OCI-LY7 (cell line): Measurements from ENCODE around the gene OPTN. TPM values are rescaled to one million over a fixed set of nuclear protein-coding genes. Genes with fewer than 3 reads are reported as not detected.

Experiments used
- BruUV-seq: library from RNA; stranded (reverse); fragments of 400-500 nt; replicated peaks from 2 replicates; lab custom pipeline; 2021; lab: Mats Ljungman, UMichigan
- CTCF ChIA-PET: fragments of 300-600 bp; sonication (Branson Sonifier 250); formaldehyde crosslinking; loops from one replicate; lab custom pipeline; 2022; ENCODE audit warnings: antibody characterized with exemption; ENCODE audit not compliant: unreplicated experiment; lab: Charles Lee
- POLR2A ChIA-PET: fragments of 300-600 bp; sonication (Branson Sonifier 250); formaldehyde crosslinking; loops from one replicate; lab custom pipeline; 2022; ENCODE audit warnings: antibody characterized with exemption; lab: Charles Lee
- DNase-seq: peaks from one replicate; pipeline ENCODE4 v3.0.0-alpha.2; 2015; ENCODE audit warnings: low spot score
- H2AFZ ChIP-seq: fragments of 200-600 bp; sonication (generic), shearing (Covaris generic); 2 replicates; pipeline ENCODE4 v1.6.1; 2014; ENCODE audit warnings: mild to moderate bottlenecking, antibody characterized with exemption, low read length, moderate library complexity
- H3K27ac ChIP-seq: fragments of 200-600 bp; sonication (generic); 2 replicates; pipeline ENCODE4 v1.5.1; 2014; ENCODE audit warnings: mixed run types, low read depth, mild to moderate bottlenecking, moderate library complexity, low read length, inconsistent platforms; ENCODE audit not compliant: poor library complexity, severe bottlenecking
- H3K36me3 ChIP-seq: fragments of 200-600 bp; sonication (generic); 2 replicates; pipeline ENCODE4 v1.6.1; 2014; ENCODE audit warnings: mild to moderate bottlenecking, antibody characterized with exemption, low read length, moderate library complexity, mixed read lengths; ENCODE audit not compliant: insufficient read depth
- H3K4me1 ChIP-seq: fragments of 200-600 bp; sonication (generic); 2 replicates; pipeline ENCODE4 v1.5.1; 2014; ENCODE audit warnings: mild to moderate bottlenecking, low read length; ENCODE audit not compliant: insufficient read depth, poor library complexity, severe bottlenecking
- H3K4me2 ChIP-seq: fragments of 200-600 bp; sonication (generic); 2 replicates; pipeline ENCODE4 v1.6.1; 2014; ENCODE audit warnings: mild to moderate bottlenecking, low read length
- H3K4me3 ChIP-seq: fragments of 200-600 bp; sonication (generic); 2 replicates; pipeline ENCODE4 v1.5.1; 2014; ENCODE audit warnings: mild to moderate bottlenecking, low read depth, low read length; ENCODE audit not compliant: poor library complexity, severe bottlenecking
- H3K79me2 ChIP-seq: fragments of 200-600 bp; sonication (generic); 2 replicates; pipeline ENCODE4 v1.6.1; 2016; ENCODE audit warnings: low read depth, mild to moderate bottlenecking, low read length, moderate library complexity, mixed read lengths; ENCODE audit not compliant: insufficient read depth
- H3K9me2 ChIP-seq: fragments of 200-600 bp; sonication (generic); 2 replicates; pipeline ENCODE4 v1.6.1; 2016; ENCODE audit warnings: mild to moderate bottlenecking, low read length, mixed read lengths; ENCODE audit not compliant: insufficient read depth
- H3K9me3 ChIP-seq: fragments of 200-600 bp; sonication (generic); 2 replicates; pipeline ENCODE4 v1.6.1; 2014; ENCODE audit warnings: mild to moderate bottlenecking, mixed run types, low read length, mixed read lengths
- H4K20me1 ChIP-seq: fragments of 200-600 bp; sonication (generic); 2 replicates; pipeline ENCODE4 v1.6.1; 2014; ENCODE audit warnings: mild to moderate bottlenecking, antibody characterized with exemption, low read length, moderate library complexity, mixed read lengths; ENCODE audit not compliant: insufficient read depth
- CTCF ChIP-seq: fragments of 200-600 bp; sonication (generic); conservative IDR thresholded peaks from 2 replicates; pipeline ENCODE4 v1.5.1; 2014; ENCODE audit warnings: mild to moderate bottlenecking, antibody characterized with exemption, low read length, moderate library complexity, mixed read lengths
- EZH2phosphoT487 ChIP-seq: fragments of 200-600 bp; sonication (generic); IDR thresholded peaks from 2 replicates; pipeline ENCODE4 v1.6.1; 2018; ENCODE audit warnings: low read depth, borderline replicate concordance, mild to moderate bottlenecking, mixed run types, antibody characterized with exemption, low read length, moderate library complexity, mixed read lengths
- intact Hi-C: fragments of 100-400 bp; cut with micrococcal nuclease; formaldehyde crosslinking; loops from one replicate; pipeline ENCODE4 v1.10.0; 2022; ENCODE audit not compliant: unreplicated experiment
- total RNA-seq, 2 experiments: library from RNA; depleted of rRNA in 1 of 2; stranded (reverse); fragments of >200 nt in 1 of 2; shearing (Covaris generic) in 1 of 2; gene quantifications; 2 replicates each; pipeline ENCODE4 v1.2.3, GENCODE V29; 2014 to 2022

The OPTN gene
- total RNA-seq, 2 experiments from 2014 or later = 0.60 to 3.6 TPM

- POLR2A ChIA-PET = interaction anchor here (0.7 kb wide), 1 partner anchor 40 kb away, joined by 7 read pairs; no protein-coding TSS in a partner anchor
- H3K4me2 ChIP-seq = no peak overlapping the region
- intact Hi-C loops = no loop called here
- H3K79me2 ChIP-seq = no peaks in the 10 kb centered on the region
- H3K27ac ChIP-seq = no peak overlapping the region
- H3K4me1 ChIP-seq = peaks cover 6% of the 10 kb centered on the region
- H3K36me3 ChIP-seq = no peaks in the 10 kb centered on the region
- H3K9me3 ChIP-seq = no peaks in the 10 kb centered on the region
- H3K9me2 ChIP-seq = no peaks in the 10 kb centered on the region
- TF ChIP-seq EZH2phosphoT487 (no peak), CTCF (no peak)
- CTCF ChIA-PET = no interaction called here
- no peak overlapping the region for H3K4me3 ChIP-seq
- no peak for DNase-seq
- no TSS peak for BruUV-seq
- no peaks in the 10 kb centered on the region for H4K20me1 ChIP-seq
- H2AFZ ChIP-seq = no peak overlapping the region
These were observed 4.9 kb upstream of the OPTN start for GRCh38 chr10:13095094-13095493.

GRCh38 chr10:13095929-13096328 lies 4.0 kb upstream of the OPTN start:
- no peak for DNase-seq
- H3K4me2 ChIP-seq = no peak overlapping the region
- intact Hi-C loops = no loop called here
- no TSS peak for BruUV-seq
- POLR2A ChIA-PET = interaction anchor here (0.6 kb wide), 1 partner anchor 21 kb away, joined by 3 read pairs; no protein-coding TSS in a partner anchor
- no peaks in the 10 kb centered on the region for H3K36me3 ChIP-seq
- H2AFZ ChIP-seq = no peak overlapping the region
- H3K4me3 ChIP-seq = no peak overlapping the region
- no peak for TF ChIP-seq EZH2phosphoT487
- TF ChIP-seq CTCF = no peak
- peaks cover 12% of the 10 kb centered on the region for H3K4me1 ChIP-seq
- H3K9me3 ChIP-seq = no peaks in the 10 kb centered on the region
- no peak overlapping the region for H3K27ac ChIP-seq
- no peaks in the 10 kb centered on the region for H4K20me1 ChIP-seq
- CTCF ChIA-PET = no interaction called here
- H3K79me2 ChIP-seq = no peaks in the 10 kb centered on the region
- no peaks in the 10 kb centered on the region for H3K9me2 ChIP-seq

DNA sequence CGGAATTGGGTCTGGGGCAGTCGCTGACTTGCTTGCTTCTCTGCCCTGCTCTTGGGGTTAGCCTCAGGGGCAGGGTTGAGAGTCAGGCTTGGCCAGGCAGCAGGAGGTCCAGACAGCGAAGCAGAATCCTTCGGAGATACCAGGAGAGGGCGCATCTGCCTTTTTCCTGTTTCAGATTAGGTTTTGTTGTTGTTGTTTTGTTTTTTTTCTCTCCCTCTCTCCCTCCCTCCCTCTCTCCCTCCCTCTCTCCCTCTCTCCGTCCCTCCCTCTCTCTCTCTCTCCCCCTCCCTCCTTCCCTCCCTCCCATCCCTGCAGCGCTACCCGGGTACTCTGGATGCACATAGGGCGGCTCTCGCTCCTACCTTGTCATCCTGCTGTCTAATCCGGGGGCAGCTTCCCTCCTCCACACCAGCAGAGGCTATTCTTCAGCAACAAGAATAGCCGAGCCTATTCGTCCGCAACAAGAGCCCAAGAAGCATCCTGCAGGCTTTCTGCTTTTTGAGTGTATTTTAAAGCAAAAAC lies 758 bp upstream of the OPTN start:
- Histone ChIP-seq H3K27ac (no peak overlapping the region), H3K79me2 (no peaks in the 10 kb centered on the region), H3K4me1 (peaks cover 12% of the 10 kb centered on the region), H2AFZ (peak overlapping the region; percentile 89), H3K9me2 (no peaks in the 10 kb centered on the region), H4K20me1 (no peaks in the 10 kb centered on the region), H3K4me3 (peak overlapping the region; percentile 64), H3K9me3 (no peaks in the 10 kb centered on the region), H3K36me3 (no peaks in the 10 kb centered on the region), H3K4me2 (peak overlapping the region; percentile 75)
- CTCF ChIA-PET = interaction anchor here (1.6 kb wide), 1 partner anchor 11 kb away, joined by 4 read pairs; no protein-coding TSS in a partner anchor
- intact Hi-C loops = loop anchor here (1.0 kb wide), 1 partner anchor 203 kb away; no protein-coding TSS in a partner anchor
- BruUV-seq = no TSS peak
- POLR2A ChIA-PET = interaction anchor here (1.2 kb wide), 1 partner anchor 16 kb away, joined by 3 read pairs; no protein-coding TSS in a partner anchor
- DNase-seq = peak; percentile 50
- TF ChIP-seq CTCF (peak; percentile 72), EZH2phosphoT487 (no peak)
